Measurements from ENCODE around the gene MEGF8. TPM values are rescaled to one million over a fixed set of nuclear protein-coding genes. Genes with fewer than 3 reads are reported as not detected.
"Not testable (repeated sequence)": the region's sequence is repeated elsewhere in the genome, so short reads cannot be mapped to it uniquely, and the experiment has no call there.

Gene MEGF8
- polyA plus RNA-seq, 1 donor from 2014 or later = 21.5 TPM

DNA sequence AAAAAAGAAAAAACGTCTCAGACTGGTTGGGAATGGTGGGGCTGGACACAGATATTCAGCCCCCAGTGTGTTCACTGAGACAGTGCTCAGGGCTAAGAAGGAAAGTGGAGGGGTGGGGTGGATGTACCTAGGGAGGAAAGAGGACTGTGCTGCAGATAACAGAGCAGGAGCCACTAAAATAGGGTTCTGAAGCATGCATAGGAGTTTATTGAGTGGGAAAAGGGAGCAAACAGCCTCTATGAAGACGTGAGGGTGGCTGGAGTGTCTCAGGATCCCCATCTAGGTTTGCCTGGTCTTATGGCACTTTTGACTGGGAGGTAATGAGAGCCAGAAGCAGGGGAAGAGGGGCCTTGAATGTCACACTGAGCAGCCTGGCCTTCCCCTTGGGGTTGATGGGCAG is 3.4 kb downstream of the MEGF8 start:
- Histone ChIP-seq H3K36me3 (ENCODE audit: insufficient read depth, low read length) (no peaks in the 10 kb centered on the region), H3K27me3 (ENCODE audit: insufficient read depth, low read depth, low read length) (peaks cover 12% of the 10 kb centered on the region), H3K79me2 (replicated peaks; ENCODE audit: insufficient read depth, low read length) (peaks cover 40% of the 10 kb centered on the region), H3F3A (ENCODE audit: insufficient read depth, low read length, poor library complexity, severe bottlenecking) (no peaks in the 10 kb centered on the region), H3K27ac (ENCODE audit: low read length) (no peak overlapping the region), H4K20me1 (ENCODE audit: insufficient read depth) (no peaks in the 10 kb centered on the region), H3K9ac (ENCODE audit: low read length) (no peak overlapping the region), H3K4me2 (ENCODE audit: low read length) (no peak overlapping the region), H3K4me3 (ENCODE audit: low read length) (peak overlapping the region; percentile 93), H3K9me2 (ENCODE audit: insufficient read depth, low read length) (no peaks in the 10 kb centered on the region), H2AFZ (ENCODE audit: low read depth, low read length) (no peak overlapping the region), H3K9me3 (ENCODE audit: low read length) (no peaks in the 10 kb centered on the region)
- no peak for TF ChIP-seq SMC3 (conservative IDR thresholded peaks at IDR 0.05; ENCODE audit: poor library complexity)

GRCh38 chr19:42330241-42330711 is 4.8 kb downstream of the MEGF8 start:
- Histone ChIP-seq H4K20me1 (ENCODE audit: insufficient read depth) (no peaks in the 10 kb centered on the region), H3K4me2 (ENCODE audit: low read length) (no peak overlapping the region), H3K9me3 (ENCODE audit: low read length) (no peaks in the 10 kb centered on the region), H3K36me3 (ENCODE audit: insufficient read depth, low read length) (no peaks in the 10 kb centered on the region), H3K4me3 (ENCODE audit: low read length) (no peak overlapping the region), H3K9ac (ENCODE audit: low read length) (no peak overlapping the region), H3K27me3 (ENCODE audit: insufficient read depth, low read depth, low read length) (no peaks in the 10 kb centered on the region), H2AFZ (ENCODE audit: low read depth, low read length) (no peak overlapping the region), H3K9me2 (ENCODE audit: insufficient read depth, low read length) (no peaks in the 10 kb centered on the region), H3K79me2 (replicated peaks; ENCODE audit: insufficient read depth, low read length) (peaks cover 40% of the 10 kb centered on the region), H3K27ac (ENCODE audit: low read length) (no peak overlapping the region), H3F3A (ENCODE audit: insufficient read depth, low read length, poor library complexity, severe bottlenecking) (no peaks in the 10 kb centered on the region)
- TF ChIP-seq, protein P1, sequence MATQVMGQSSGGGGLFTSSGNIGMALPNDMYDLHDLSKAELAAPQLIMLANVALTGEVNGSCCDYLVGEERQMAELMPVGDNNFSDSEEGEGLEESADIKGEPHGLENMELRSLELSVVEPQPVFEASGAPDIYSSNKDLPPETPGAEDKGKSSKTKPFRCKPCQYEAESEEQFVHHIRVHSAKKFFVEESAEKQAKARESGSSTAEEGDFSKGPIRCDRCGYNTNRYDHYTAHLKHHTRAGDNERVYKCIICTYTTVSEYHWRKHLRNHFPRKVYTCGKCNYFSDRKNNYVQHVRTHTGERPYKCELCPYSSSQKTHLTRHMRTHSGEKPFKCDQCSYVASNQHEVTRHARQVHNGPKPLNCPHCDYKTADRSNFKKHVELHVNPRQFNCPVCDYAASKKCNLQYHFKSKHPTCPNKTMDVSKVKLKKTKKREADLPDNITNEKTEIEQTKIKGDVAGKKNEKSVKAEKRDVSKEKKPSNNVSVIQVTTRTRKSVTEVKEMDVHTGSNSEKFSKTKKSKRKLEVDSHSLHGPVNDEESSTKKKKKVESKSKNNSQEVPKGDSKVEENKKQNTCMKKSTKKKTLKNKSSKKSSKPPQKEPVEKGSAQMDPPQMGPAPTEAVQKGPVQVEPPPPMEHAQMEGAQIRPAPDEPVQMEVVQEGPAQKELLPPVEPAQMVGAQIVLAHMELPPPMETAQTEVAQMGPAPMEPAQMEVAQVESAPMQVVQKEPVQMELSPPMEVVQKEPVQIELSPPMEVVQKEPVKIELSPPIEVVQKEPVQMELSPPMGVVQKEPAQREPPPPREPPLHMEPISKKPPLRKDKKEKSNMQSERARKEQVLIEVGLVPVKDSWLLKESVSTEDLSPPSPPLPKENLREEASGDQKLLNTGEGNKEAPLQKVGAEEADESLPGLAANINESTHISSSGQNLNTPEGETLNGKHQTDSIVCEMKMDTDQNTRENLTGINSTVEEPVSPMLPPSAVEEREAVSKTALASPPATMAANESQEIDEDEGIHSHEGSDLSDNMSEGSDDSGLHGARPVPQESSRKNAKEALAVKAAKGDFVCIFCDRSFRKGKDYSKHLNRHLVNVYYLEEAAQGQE (IDR thresholded peaks at IDR 0.05; ENCODE audit: borderline replicate concordance) = no peak
- TF ChIP-seq EZH2 (IDR thresholded peaks at IDR 0.05; ENCODE audit: borderline replicate concordance, insufficient read depth, low read length, poor library complexity, severe bottlenecking) (no peak), MXI1 (conservative IDR thresholded peaks at IDR 0.05; ENCODE audit: poor library complexity, severe bottlenecking) (no peak), RAD21 (conservative IDR thresholded peaks at IDR 0.05) (no peak), TAF1 (IDR thresholded peaks at IDR 0.05; ENCODE audit: low read depth) (no peak), POLR2AphosphoS5 (IDR thresholded peaks at IDR 0.05) (no peak), CTCF (IDR thresholded peaks at IDR 0.05; ENCODE audit: poor library complexity, severe bottlenecking) (no peak), SMC3 (conservative IDR thresholded peaks at IDR 0.05; ENCODE audit: poor library complexity) (no peak), EP300 (conservative IDR thresholded peaks at IDR 0.05; ENCODE audit: poor library complexity, severe bottlenecking) (no peak)

DNA sequence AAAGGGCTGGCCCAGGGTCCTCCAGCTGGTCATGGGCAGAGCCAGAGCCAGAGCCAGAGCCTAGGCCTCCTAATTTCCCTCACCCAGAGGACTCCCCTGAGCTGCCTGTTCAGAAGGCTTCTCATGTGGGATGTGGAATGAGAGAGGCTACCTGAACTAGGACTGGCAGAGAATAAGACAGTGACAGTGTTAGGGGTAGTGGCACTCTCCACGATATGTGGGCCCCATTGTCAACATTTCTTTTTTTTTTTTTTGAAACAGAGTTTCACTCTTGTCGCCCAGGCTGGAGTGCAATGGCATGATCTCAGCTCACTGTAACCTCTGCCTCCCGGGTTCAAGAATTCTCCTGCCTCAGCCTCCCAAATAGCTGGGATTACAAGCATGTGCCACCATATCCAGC is 5.9 kb downstream of the MEGF8 start:
- not testable (repeated sequence) for H3K27ac ChIP-seq (ENCODE audit: low read length); H2AFZ ChIP-seq (ENCODE audit: low read depth, low read length); H3K36me3 ChIP-seq (ENCODE audit: insufficient read depth, low read length); H3K9me2 ChIP-seq (ENCODE audit: insufficient read depth, low read length); H3F3A ChIP-seq (ENCODE audit: insufficient read depth, low read length, poor library complexity, severe bottlenecking); H3K9me3 ChIP-seq (ENCODE audit: low read length); H3K4me3 ChIP-seq (ENCODE audit: low read length); H3K4me2 ChIP-seq (ENCODE audit: low read length); H4K20me1 ChIP-seq (ENCODE audit: insufficient read depth); H3K27me3 ChIP-seq (ENCODE audit: insufficient read depth, low read depth, low read length); H3K9ac ChIP-seq (ENCODE audit: low read length)
- H3K79me2 ChIP-seq (replicated peaks; ENCODE audit: insufficient read depth, low read length) = peaks cover 31% of the 10 kb centered on the region

Data from neural cell (in vitro differentiated cells).